Ascending aorta (tissue), 2 donors: ENCODE measurements around the gene CHTOP. TPM values are rescaled to one million over a fixed set of nuclear protein-coding genes. Genes with fewer than 3 reads are reported as not detected.
A peak's percentile ranks its signal among the peaks of the same experiment; 100 is the strongest.
"Not testable (repeated sequence)": the region's sequence is repeated elsewhere in the genome, so short reads cannot be mapped to it uniquely, and the experiment has no call there.

Source experiments
- DNase-seq, 2 donors: peaks; one replicate each; pipeline ENCODE4 v3.0.0-alpha.2; 2019; ENCODE audit warnings: low spot score in 2 of 2
- H3K27ac ChIP-seq, 2 donors: fragments of 200-600 bp; sonication (generic); one replicate each; pipeline ENCODE4 v1.5.1; 2016 to 2017; ENCODE audit warnings: mild to moderate bottlenecking in 1 of 2
- H3K27me3 ChIP-seq: fragments of 200-600 bp; sonication (generic); one replicate; pipeline ENCODE4 v1.5.1; 2017
- H3K36me3 ChIP-seq, 2 donors: fragments of 200-600 bp; sonication (generic); one replicate each; pipeline ENCODE4 v1.5.1; 2016
- H3K4me1 ChIP-seq, 2 donors: fragments of 200-600 bp; sonication (generic); one replicate each; pipeline ENCODE4 v1.5.1; 2016 to 2017; ENCODE audit warnings: mild to moderate bottlenecking in 1 of 2
- H3K4me3 ChIP-seq, 2 donors: fragments of 200-600 bp; sonication (generic); one replicate each; pipeline ENCODE4 v1.5.1; 2016 to 2017; ENCODE audit warnings: mild to moderate bottlenecking in 1 of 2
- H3K9me3 ChIP-seq, 2 donors: fragments of 200-600 bp; sonication (generic); one replicate each; pipeline ENCODE4 v1.5.1; 2016
- CTCF ChIP-seq, 3 experiments: fragments of 200-600 bp in 2 of 3; fragments of 450-650 bp in 1 of 3; sonication (generic) in 2 of 3; IDR thresholded peaks; one replicate each; pipeline ENCODE4 v1.5.1; 2016 to 2019; ENCODE audit warnings: antibody characterized with exemption in 3 of 3, mild to moderate bottlenecking in 1 of 3, moderate library complexity in 1 of 3
- intact Hi-C: fragments of 100-400 bp; cut with DNase I; formaldehyde crosslinking; loops from one replicate; pipeline ENCODE4 v1.15.1; 2023
- total RNA-seq: library from RNA; depleted of rRNA; stranded (reverse); fragments of >200 nt; gene quantifications from one replicate; pipeline ENCODE4 v1.1.0, GENCODE V29; 2016

Gene CHTOP
- total RNA-seq, 1 donor from 2014 or later, result 58.9 TPM

GRCh38 chr1:153662269-153662668 lies 28.4 kb downstream of the CHTOP start:
- Histone ChIP-seq H3K27me3 (no peaks in the 10 kb centered on the region), H3K9me3 (no peaks in the 10 kb centered on the region), H3K27ac (no peak overlapping the region), H3K36me3 (peaks cover 66% of the 10 kb centered on the region in 2 donors), H3K4me3 (no peak overlapping the region), H3K4me1 (peaks cover 0 to 7% of the 10 kb centered on the region in 2 donors)
- DNase-seq, result no peak
- TF ChIP-seq CTCF (IDR thresholded peaks at IDR 0.05), result no peak
- intact Hi-C loops, result loop anchor here (5.0 kb wide), 1 partner anchor 90 kb away; no protein-coding TSS in a partner anchor

- H3K4me1 ChIP-seq, result peaks cover 0 to 4% of the 10 kb centered on the region in 2 donors
- H3K27me3 ChIP-seq, result no peaks in the 10 kb centered on the region
- no peak for DNase-seq
- peaks cover 74 to 76% of the 10 kb centered on the region in 2 donors for H3K36me3 ChIP-seq
- no peaks in the 10 kb centered on the region for H3K9me3 ChIP-seq
- no peak overlapping the region for H3K4me3 ChIP-seq
- no peak for TF ChIP-seq CTCF (IDR thresholded peaks at IDR 0.05)
- no peak overlapping the region for H3K27ac ChIP-seq
- intact Hi-C loops, result loop anchor here (5.0 kb wide), 1 partner anchor 91 kb away; no protein-coding TSS in a partner anchor
Measured at GRCh38 chr1:153663211-153663610, 29.3 kb downstream of the CHTOP start.

GRCh38 chr1:153667439-153667838 lies 33.6 kb downstream of the CHTOP start:
- intact Hi-C loops, result loop anchor here (5.0 kb wide), 1 partner anchor 310 kb away; the partner anchor contains the start of gene S100A9

GRCh38 chr1:153668672-153669071 lies 34.8 kb downstream of the CHTOP start:
- not testable (repeated sequence) for H3K4me3 ChIP-seq, H3K9me3 ChIP-seq, DNase-seq, H3K27ac ChIP-seq, H3K4me1 ChIP-seq, H3K27me3 ChIP-seq
- peaks cover 50 to 53% of the 10 kb centered on the region in 2 donors for H3K36me3 ChIP-seq
- intact Hi-C loops, result loop anchor here (5.0 kb wide), 1 partner anchor 311 kb away; the partner anchor contains the start of gene S100A9

More at GRCh38 chr1:153667439-153667838, 33.6 kb downstream of the CHTOP start:
- H3K9me3 ChIP-seq, result no peaks in the 10 kb centered on the region
- DNase-seq, result no peak
- H3K36me3 ChIP-seq, result peaks cover 61 to 66% of the 10 kb centered on the region in 2 donors
- no peak overlapping the region for H3K27ac ChIP-seq
- H3K4me3 ChIP-seq, result no peak overlapping the region
- no peak for TF ChIP-seq CTCF (IDR thresholded peaks at IDR 0.05)
- H3K27me3 ChIP-seq, result no peaks in the 10 kb centered on the region
- H3K4me1 ChIP-seq, result peaks cover 0 to 8% of the 10 kb centered on the region in 2 donors

- peaks cover 41 to 44% of the 10 kb centered on the region in 2 donors for H3K36me3 ChIP-seq
- intact Hi-C loops, result loop anchor here (2.0 to 5.0 kb wide), 3 partner anchors 35 to 312 kb away; partner anchors contain the start of genes CHTOP, S100A9 and SLC39A1
- H3K27me3 ChIP-seq, result no peaks in the 10 kb centered on the region
- H3K27ac ChIP-seq, result peak overlapping the region in 1 of 2 donors; percentile 85
- H3K4me1 ChIP-seq, result peaks cover 0 to 8% of the 10 kb centered on the region in 2 donors
- no peaks in the 10 kb centered on the region for H3K9me3 ChIP-seq
- peak overlapping the region; percentile 79 to 81 for H3K4me3 ChIP-seq
- DNase-seq, result no peak
- TF ChIP-seq CTCF (IDR thresholded peaks at IDR 0.05), result no peak
Measured at GRCh38 chr1:153669606-153670005, 35.7 kb downstream of the CHTOP start.

GRCh38 chr1:153670257-153670858 lies 36.5 kb downstream of the CHTOP start:
- Histone ChIP-seq H3K4me3 (peak overlapping the region; percentile 79 to 81), H3K9me3 (no peaks in the 10 kb centered on the region), H3K27me3 (no peaks in the 10 kb centered on the region), H3K36me3 (peaks cover 34 to 36% of the 10 kb centered on the region in 2 donors), H3K4me1 (peaks cover 0 to 8% of the 10 kb centered on the region in 2 donors), H3K27ac (peak overlapping the region; percentile 85 to 90)
- intact Hi-C loops, result loop anchor here (2.0 to 5.0 kb wide), 2 partner anchors 36 to 292 kb away; partner anchors contain the start of genes CHTOP and SLC39A1
- TF ChIP-seq CTCF (IDR thresholded peaks at IDR 0.05), result no peak
- DNase-seq, result no peak
